Tibial nerve (tissue), 4 donors: Measurements from ENCODE around the gene S100A14. TPM values are rescaled to one million over a fixed set of nuclear protein-coding genes. Genes with fewer than 3 reads are reported as not detected.
A peak's percentile ranks its signal among the peaks of the same experiment; 100 is the strongest.

ENCODE experiments used
- DNase-seq, 2 donors: peaks; one replicate each; pipeline ENCODE4 v3.0.0-alpha.2; 2019; ENCODE audit warnings: low spot score in 2 of 2
- H3K27ac ChIP-seq, 4 donors: fragments of 200-600 bp; sonication (generic) in 3 of 4; one replicate each; pipeline ENCODE4 v1.5.1; 2017 to 2019; ENCODE audit warnings: mild to moderate bottlenecking in 1 of 4
- H3K27me3 ChIP-seq, 2 donors: fragments of 200-600 bp; sonication (generic) in 1 of 2; one replicate each; pipeline versions ENCODE4 v1.5.1 to v1.6.0; 2017 to 2019
- H3K36me3 ChIP-seq, 3 donors: fragments of 200-600 bp; sonication (generic); one replicate each; pipeline ENCODE4 v1.5.1; 2018 to 2019
- H3K4me1 ChIP-seq, 4 donors: fragments of 200-600 bp; sonication (generic) in 3 of 4; one replicate each; pipeline ENCODE4 v1.5.1; 2017 to 2019
- H3K4me3 ChIP-seq, 4 donors: fragments of 200-600 bp; sonication (generic) in 3 of 4; one replicate each; pipeline ENCODE4 v1.5.1; 2017 to 2019; ENCODE audit warnings: mild to moderate bottlenecking in 1 of 4, moderate library complexity in 1 of 4
- H3K9me3 ChIP-seq, 4 donors: fragments of 200-600 bp; sonication (generic) in 3 of 4; one replicate each; pipeline ENCODE4 v1.5.1; 2017 to 2019
- EP300 ChIP-seq, 2 donors: sonication (generic); formaldehyde crosslinking; IDR thresholded peaks; one replicate each; pipeline ENCODE4 v1.6.1; 2017; ENCODE audit warnings: antibody characterized with exemption in 2 of 2, mild to moderate bottlenecking in 1 of 2
- POLR2A ChIP-seq, 2 donors: fragments of 450-650 bp; IDR thresholded peaks; one replicate each; pipeline ENCODE4 v1.6.1; 2017; ENCODE audit warnings: antibody characterized with exemption in 2 of 2, mild to moderate bottlenecking in 2 of 2, moderate library complexity in 2 of 2
- WGBS, 2 donors: methylation state at CpG; one replicate each; pipeline ENCODE4 v1.1.5; 2018; 5-methylcytosine and 5-hydroxymethylcytosine counted together
- total RNA-seq, 4 donors: library from RNA; depleted of rRNA; stranded (reverse); fragments of >200 nt; gene quantifications; one replicate each; pipeline ENCODE4 v1.1.0, GENCODE V29; 2016
- TF ChIP-seq, protein P1 (sequence below), 5 experiments: fragments of 200-600 bp in 3 of 5; fragments of 450-650 bp in 2 of 5; sonication (generic) in 3 of 5; IDR thresholded peaks; one replicate each; pipeline ENCODE4 v1.5.1; 2016 to 2019; ENCODE audit warnings: antibody characterized with exemption in 5 of 5, mild to moderate bottlenecking in 3 of 5, moderate library complexity in 2 of 5

The S100A14 gene
- total RNA-seq, 4 donors from 2014 or later = 15.3 TPM; not detected in 3

- no peak for DNase-seq
- Histone ChIP-seq H3K27ac (no peak overlapping the region), H3K36me3 (peaks cover 0 to 20% (median 0%) of the 10 kb centered on the region in 3 donors), H3K4me1 (peaks cover 0 to 56% (median 21%) of the 10 kb centered on the region in 4 donors), H3K27me3 (no peaks in the 10 kb centered on the region), H3K4me3 (no peak overlapping the region), H3K9me3 (no peaks in the 10 kb centered on the region)
- TF ChIP-seq POLR2A (IDR thresholded peaks at IDR 0.05) (no peak), EP300 (IDR thresholded peaks at IDR 0.05) (no peak)
- TF ChIP-seq, protein P1, sequence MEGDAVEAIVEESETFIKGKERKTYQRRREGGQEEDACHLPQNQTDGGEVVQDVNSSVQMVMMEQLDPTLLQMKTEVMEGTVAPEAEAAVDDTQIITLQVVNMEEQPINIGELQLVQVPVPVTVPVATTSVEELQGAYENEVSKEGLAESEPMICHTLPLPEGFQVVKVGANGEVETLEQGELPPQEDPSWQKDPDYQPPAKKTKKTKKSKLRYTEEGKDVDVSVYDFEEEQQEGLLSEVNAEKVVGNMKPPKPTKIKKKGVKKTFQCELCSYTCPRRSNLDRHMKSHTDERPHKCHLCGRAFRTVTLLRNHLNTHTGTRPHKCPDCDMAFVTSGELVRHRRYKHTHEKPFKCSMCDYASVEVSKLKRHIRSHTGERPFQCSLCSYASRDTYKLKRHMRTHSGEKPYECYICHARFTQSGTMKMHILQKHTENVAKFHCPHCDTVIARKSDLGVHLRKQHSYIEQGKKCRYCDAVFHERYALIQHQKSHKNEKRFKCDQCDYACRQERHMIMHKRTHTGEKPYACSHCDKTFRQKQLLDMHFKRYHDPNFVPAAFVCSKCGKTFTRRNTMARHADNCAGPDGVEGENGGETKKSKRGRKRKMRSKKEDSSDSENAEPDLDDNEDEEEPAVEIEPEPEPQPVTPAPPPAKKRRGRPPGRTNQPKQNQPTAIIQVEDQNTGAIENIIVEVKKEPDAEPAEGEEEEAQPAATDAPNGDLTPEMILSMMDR (IDR thresholded peaks at IDR 0.05) = no peak
- WGBS, 2 donors = 90 to 92% methylated on average over 10 of the region's 10 CpGs
These were observed 9.0 kb upstream of the S100A14 start for GRCh38 chr1:153624965-153625611.

DNA sequence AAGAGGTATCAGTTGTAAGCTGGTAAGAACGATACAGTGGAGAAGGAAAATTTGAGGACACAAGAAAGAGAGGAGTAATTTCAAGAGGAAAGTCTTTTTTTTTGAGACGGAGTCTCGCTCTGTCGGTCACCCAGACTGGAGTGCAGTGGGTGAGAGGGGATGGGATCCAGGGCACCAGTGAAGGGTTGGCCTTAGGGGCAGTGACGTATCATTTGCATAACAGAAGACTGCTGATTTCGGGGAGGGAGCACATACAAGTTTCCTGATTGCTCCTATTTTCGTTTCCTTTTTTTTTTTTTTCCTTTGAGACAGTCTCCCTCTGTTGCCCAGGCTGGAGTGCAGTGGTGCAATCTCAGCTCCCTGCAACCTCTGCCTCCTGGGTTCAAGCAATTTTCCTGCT is 7.0 kb upstream of the S100A14 start:
- no peak for DNase-seq
- H3K27me3 ChIP-seq = no peaks in the 10 kb centered on the region
- H3K27ac ChIP-seq = peak overlapping the region in 1 of 4 donors; percentile 50
- H3K4me3 ChIP-seq = no peak overlapping the region
- H3K36me3 ChIP-seq = peaks cover 0 to 39% (median 0%) of the 10 kb centered on the region in 3 donors
- H3K9me3 ChIP-seq = no peaks in the 10 kb centered on the region
- peak in 1 of 2 donors; percentile 12 for TF ChIP-seq EP300 (IDR thresholded peaks at IDR 0.05)
- no peak for TF ChIP-seq POLR2A (IDR thresholded peaks at IDR 0.05)
- WGBS, 2 donors = 45 to 51% methylated on average over 7 of the region's 7 CpGs
- peaks cover 0 to 41% (median 19%) of the 10 kb centered on the region in 4 donors for H3K4me1 ChIP-seq

DNA sequence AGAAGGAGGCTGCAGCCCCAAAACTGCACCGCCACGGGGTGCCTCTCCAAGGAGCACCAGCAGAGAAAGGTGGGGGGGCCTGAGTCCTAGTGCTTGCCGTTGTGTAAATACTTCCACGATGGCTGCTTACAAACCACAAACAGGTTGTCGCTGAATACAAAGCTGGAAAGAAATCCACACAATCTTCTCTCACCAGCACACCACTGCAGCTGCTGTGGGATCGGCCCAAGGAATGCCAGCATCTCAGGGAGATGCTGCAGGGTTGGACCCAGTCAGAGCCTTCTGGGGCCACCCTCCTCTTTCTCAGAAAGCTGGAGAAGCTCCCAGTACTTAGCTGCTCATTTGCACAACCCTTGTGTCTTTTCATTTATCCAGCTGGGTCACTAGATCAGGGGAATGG is 3.0 kb upstream of the S100A14 start:
- no peaks in the 10 kb centered on the region for H3K9me3 ChIP-seq
- WGBS, 2 donors = 97 to 98% methylated on average over 6 of the region's 6 CpGs
- H3K4me3 ChIP-seq = no peak overlapping the region
- H3K36me3 ChIP-seq = peaks cover 0 to 33% (median 0%) of the 10 kb centered on the region in 3 donors
- peaks cover 0 to 35% (median 21%) of the 10 kb centered on the region in 4 donors for H3K4me1 ChIP-seq
- DNase-seq = no peak
- H3K27me3 ChIP-seq = no peaks in the 10 kb centered on the region
- no peak for TF ChIP-seq EP300 (IDR thresholded peaks at IDR 0.05)
- no peak for TF ChIP-seq POLR2A (IDR thresholded peaks at IDR 0.05)
- TF ChIP-seq, protein P1 (IDR thresholded peaks at IDR 0.05) = no peak
- H3K27ac ChIP-seq = no peak overlapping the region

DNA sequence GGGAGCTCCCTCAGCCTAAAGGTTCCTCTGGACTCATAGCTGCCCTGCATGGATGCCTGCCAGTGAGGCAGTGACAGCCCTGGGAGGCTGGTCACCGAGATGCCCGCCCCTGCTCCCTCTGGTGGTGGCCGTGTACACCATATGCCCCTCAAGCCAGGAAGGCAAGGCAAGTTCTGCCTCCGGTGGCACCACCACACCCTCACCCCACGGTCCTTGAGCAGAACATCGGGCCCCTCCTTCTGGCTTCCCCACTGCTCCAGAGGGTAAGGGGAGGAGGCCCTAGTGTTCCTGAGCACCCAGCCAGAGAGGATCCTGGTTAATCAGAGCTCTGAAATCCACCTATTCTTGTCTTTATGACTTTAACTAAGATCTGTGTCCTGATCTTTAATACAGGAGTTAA is 1.5 kb upstream of the S100A14 start:
- Histone ChIP-seq H3K9me3 (no peaks in the 10 kb centered on the region), H3K4me1 (peaks cover 0 to 33% (median 23%) of the 10 kb centered on the region in 4 donors), H3K27me3 (no peaks in the 10 kb centered on the region), H3K36me3 (peaks cover 0 to 23% (median 0%) of the 10 kb centered on the region in 3 donors), H3K27ac (peak overlapping the region; percentile 45 to 92 (median 70)), H3K4me3 (no peak overlapping the region)
- DNase-seq = peak in 1 of 2 donors; percentile 55
- TF ChIP-seq EP300 (IDR thresholded peaks at IDR 0.05) = no peak
- TF ChIP-seq, protein P1 (IDR thresholded peaks at IDR 0.05) = peak; percentile 38 to 92 (median 79)
- WGBS, 2 donors = 9 to 57% methylated on average over 4 to 6 of the region's 6 CpGs

DNA sequence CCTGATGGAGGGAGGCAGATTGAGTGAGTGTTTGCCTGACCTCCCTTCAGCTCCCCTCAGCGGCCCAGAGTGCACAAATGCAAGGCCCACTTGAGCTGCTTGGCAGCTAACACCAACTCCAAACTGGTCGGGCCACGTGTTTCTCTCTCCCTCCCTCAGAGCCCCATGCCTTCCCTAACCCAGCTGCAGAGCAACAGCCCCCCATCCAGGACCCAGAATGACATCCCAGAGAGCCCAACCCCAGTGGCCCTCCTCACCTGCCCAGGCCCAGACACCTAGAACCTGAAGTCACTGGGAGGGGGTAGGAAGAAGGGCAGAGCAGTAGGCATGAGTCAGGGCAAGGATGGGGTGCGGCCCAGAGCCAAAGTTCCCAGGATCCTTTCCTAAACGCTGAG is 789 bp upstream of the S100A14 start:
- Histone ChIP-seq H3K36me3 (peaks cover 0 to 23% (median 0%) of the 10 kb centered on the region in 3 donors), H3K4me3 (no peak overlapping the region), H3K4me1 (peaks cover 0 to 33% (median 23%) of the 10 kb centered on the region in 4 donors), H3K27ac (peak overlapping the region; percentile 45 to 92 (median 70)), H3K9me3 (no peaks in the 10 kb centered on the region), H3K27me3 (no peaks in the 10 kb centered on the region)
- 61% methylated on average over 5 of the region's 5 CpGs for whole genome bisulfite sequencing, 2 donors
- TF ChIP-seq POLR2A (IDR thresholded peaks at IDR 0.05) = no peak
- no peak for TF ChIP-seq EP300 (IDR thresholded peaks at IDR 0.05)
- DNase-seq = no peak

GRCh38 chr1:153615406-153615805 is 719 bp downstream of the S100A14 start:
- Histone ChIP-seq H3K4me1 (peaks cover 0 to 46% (median 34%) of the 10 kb centered on the region in 4 donors), H3K27me3 (no peaks in the 10 kb centered on the region)
- DNase-seq = no peak

More at GRCh38 chr1:153615406-153615805, 719 bp downstream of the S100A14 start:
- TF ChIP-seq EP300 (IDR thresholded peaks at IDR 0.05) = no peak
- no peak for TF ChIP-seq POLR2A (IDR thresholded peaks at IDR 0.05)
- TF ChIP-seq, protein P1 (IDR thresholded peaks at IDR 0.05) = no peak
- Histone ChIP-seq H3K4me3 (peak overlapping the region in 1 of 4 donors; percentile 9), H3K9me3 (no peaks in the 10 kb centered on the region), H3K36me3 (peaks cover 0 to 23% (median 0%) of the 10 kb centered on the region in 3 donors), H3K27ac (peak overlapping the region in 3 of 4 donors; percentile 51 to 92 (median 88))
- 86 to 100% methylated on average over 1 of the region's 2 CpGs for WGBS, 2 donors
